Testis (tissue), 2 donors: Measurements from ENCODE around the gene EGFR.

Source experiments
- CTCF ChIP-seq, 3 experiments: fragments of 450-650 bp in 2 of 3; fragments of 200-600 bp in 1 of 3; sonication (generic) in 1 of 3; IDR thresholded peaks; one replicate each; pipeline ENCODE4 v1.5.1; 2016 to 2019; ENCODE audit warnings: antibody characterized with exemption in 3 of 3, mild to moderate bottlenecking in 2 of 3, moderate library complexity in 1 of 3
- POLR2A ChIP-seq: fragments of 450-650 bp; IDR thresholded peaks from one replicate; pipeline ENCODE4 v1.6.1; 2017; ENCODE audit warnings: antibody characterized with exemption, mild to moderate bottlenecking, moderate library complexity

- TF ChIP-seq CTCF (IDR thresholded peaks at IDR 0.05) (no peak), POLR2A (no peak)
These were observed 233.6 kb downstream of the EGFR start for GRCh38 chr7:55252386-55252785.
